Measurements from ENCODE around the gene CLGN.
"Not testable (repeated sequence)": the region's sequence is repeated elsewhere in the genome, so short reads cannot be mapped to it uniquely, and the experiment has no call there.

CLGN gene

DNA sequence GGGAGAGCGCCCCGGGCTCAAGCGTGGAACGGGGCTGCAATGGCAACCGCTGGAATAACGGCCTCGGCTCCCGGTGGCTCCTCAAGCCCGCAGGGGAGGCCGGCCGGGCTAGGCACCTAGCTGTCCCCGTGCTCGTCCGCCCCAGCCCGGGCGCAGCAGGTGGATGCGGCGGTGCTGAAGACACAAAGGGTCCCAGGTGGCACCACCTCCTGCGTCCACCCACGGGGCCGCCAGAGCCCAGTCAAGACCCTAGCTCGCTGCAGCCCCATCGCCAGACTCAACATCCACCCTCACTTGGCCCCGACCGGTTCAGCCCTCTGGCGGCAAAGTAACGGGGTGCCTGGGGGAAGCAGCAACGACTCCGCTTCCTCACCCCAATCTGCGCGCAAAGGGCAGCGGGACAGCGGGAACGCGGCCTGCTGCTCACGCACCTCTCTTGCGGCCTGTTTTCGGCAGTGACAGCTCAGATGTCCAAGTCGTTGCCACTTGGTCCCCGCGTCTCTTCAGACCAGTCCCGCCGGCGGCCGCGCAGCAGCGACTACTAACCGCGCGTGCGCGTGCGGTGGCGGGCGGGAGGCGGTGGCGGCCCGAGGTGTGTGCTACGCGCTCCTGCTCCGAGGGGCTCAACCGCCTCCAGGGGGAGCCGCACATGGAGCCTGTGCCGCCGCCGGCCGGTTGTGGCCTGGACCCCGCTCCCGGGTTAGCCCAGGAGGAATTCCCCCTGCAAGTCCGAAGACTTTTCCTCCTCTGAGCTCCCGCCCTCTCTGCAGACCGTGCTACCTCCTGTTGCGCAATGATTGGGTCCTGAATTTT is at the start of gene CLGN:
TSS of gene CLGN (minus strand) at position 543 of the 813 bp plus-strand sequence. CDS start 14,570 bp downstream, outside the sequence.
- peak; percentile 9 to 17 for DNase-seq

GRCh38 chr4:140472156-140472555 is 44.7 kb upstream of the CLGN start:
- DNase-seq: no peak

DNA sequence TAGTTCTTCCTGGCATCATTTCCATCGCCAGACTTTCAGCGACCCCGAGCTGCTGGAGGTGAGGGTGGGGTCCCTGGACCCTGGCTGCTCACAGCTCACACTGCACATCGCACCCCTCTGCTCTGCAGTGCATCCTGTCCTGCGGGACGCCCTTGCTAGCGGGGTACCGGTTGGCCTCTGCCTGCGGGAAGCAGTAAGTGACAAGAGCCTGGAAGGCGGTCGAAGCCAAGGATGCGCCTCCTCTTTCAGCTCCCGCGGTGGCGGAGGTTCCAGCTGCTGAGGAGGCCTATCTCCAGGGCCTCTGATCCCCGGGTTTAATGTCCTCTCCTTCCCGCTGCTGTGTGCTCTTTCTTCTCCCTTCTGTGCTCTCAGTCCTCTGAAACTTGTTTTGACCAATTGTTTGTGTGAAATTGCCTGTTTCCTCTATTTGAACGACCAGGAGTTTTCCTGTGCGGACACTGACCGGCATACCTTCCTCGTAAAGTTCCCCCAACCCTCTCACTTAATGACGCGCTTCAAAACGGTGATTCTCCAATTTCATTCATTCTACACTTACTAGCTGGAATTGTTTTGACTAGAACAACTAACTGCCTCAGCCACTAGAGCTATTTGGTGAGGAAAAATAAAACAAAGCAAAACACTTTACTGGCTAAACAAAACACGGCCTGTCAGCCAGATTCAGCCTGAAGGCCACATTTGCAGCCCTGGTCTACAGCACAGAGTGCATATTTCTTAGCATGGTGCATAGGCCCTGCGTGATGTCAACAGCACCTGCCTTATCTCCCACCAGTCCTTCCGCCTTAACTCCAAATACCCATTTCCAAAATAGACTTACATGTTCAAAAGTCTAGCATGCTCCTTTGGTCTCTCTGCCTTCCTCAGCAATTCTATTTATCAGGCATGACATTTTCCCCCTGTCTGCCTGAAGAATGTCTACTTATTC is 42.6 kb upstream of the CLGN start:
- DNase-seq: no peak

DNA sequence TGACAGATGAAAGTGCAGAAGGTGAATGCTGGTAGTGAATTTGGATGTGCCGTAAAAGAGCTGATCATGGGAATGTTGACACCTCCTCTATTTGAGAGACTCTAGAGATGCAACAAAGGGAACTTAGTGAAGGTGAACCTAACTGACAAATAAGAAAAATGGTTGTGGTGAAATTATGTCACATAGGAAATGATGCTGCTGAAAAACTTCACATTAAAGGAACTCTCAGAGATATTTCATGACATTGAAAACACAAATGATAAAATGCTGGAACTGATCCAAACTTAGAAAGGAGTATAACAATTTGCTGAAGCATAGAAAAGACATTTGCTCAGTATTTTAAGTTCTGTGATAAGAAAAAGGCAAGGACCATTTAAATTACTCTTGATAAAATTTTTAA is 38.7 kb upstream of the CLGN start:
- no peak for DNase-seq

- DNase-seq: no peak
Measured at GRCh38 chr4:140463614-140464013, 36.2 kb upstream of the CLGN start.

DNA sequence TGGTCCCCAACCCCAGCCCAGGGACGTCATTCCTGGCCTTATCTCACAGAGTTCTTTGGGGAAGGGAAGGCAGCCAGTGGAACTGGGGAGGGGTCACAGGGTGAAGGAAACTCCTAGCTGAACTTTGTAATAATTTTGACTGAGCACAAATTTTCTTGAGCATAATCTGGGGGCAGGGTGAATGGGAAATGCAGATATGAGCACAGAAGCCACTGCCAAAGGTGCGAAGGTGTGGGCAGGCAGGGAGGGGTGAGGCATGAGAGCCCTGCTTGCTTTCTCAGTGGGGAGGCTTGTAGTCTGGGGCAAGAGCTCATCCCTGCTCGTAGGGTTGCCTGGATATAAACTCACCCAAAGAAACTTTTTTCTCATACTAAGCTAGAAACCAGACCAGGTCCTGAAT is 35.7 kb upstream of the CLGN start:
- DNase-seq: no peak

- DNase-seq: no peak
Measured at GRCh38 chr4:140450352-140450751, 22.9 kb upstream of the CLGN start.

DNA sequence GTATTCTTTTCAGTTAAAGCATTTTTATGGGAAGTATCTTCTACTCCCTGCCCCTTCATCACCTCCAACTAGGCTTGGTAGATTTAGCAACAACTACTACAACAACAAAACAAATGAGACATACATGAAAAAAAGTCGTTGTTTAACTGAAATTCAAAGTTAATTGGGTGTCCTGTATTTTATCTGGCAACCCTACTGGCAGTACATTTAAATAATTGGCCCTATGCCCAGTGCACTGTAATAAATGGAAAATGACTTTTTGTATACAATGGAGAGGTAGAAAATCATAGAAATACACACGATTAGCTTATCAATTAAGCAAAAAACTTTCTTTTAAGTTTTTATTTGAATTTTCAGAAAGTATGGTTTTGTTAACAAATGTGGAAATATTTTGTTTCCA is 21.4 kb upstream of the CLGN start:
- no peak for DNase-seq

GRCh38 chr4:140448162-140448561 is 20.7 kb upstream of the CLGN start:
- DNase-seq: no peak

- not testable (repeated sequence) for DNase-seq
Measured at GRCh38 chr4:140444347-140444746, 16.9 kb upstream of the CLGN start.

DNA sequence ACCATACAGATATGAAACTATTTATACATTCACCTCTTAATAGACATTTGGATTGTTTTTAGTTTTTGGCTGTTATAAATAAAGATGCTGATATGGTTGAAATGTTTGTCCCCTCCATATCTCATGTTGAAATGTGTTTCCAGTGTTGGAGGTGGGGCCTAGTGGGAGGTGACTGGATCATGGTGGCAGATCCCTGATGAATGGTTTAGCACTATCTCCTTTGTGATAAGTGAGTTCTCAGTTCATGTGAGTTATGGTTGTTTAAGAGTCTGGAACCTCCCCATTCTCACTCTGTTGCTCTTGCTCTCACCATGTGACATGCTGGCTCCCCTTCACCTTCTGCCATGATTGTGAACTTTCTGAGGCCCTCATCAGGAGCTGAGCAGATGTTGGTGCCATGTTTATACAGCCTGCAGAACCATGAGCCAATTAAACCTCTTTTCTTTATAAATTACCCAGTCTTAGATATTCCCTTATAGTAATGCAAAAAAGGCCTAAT is 12.2 kb upstream of the CLGN start:
- DNase-seq: no peak

DNA sequence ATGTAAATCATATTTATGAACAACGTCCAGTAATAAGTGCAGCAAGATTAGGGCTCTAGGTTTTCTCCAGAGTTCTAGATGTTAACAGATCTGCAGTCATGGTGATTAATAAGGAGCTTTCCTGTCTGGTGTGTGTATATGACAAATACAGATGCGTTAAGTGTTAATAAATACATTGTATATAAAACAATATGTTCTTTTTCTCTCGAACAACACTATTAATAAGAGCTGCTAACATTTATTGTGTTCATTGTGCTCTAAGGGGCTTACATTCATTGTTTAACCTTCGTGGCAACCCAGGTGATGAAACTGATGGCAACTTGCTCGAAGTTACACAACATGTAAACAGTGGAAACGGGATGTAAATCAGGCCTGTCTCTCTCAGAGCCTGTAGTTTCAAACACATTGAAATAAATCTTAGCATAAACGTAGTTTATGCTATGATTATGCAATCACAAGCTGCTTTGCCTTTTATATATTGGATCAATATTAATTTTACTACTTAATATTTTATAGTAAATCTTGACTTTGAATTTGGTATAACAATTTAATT is 547 bp upstream of the CLGN start:
- no peak for DNase-seq

DNA sequence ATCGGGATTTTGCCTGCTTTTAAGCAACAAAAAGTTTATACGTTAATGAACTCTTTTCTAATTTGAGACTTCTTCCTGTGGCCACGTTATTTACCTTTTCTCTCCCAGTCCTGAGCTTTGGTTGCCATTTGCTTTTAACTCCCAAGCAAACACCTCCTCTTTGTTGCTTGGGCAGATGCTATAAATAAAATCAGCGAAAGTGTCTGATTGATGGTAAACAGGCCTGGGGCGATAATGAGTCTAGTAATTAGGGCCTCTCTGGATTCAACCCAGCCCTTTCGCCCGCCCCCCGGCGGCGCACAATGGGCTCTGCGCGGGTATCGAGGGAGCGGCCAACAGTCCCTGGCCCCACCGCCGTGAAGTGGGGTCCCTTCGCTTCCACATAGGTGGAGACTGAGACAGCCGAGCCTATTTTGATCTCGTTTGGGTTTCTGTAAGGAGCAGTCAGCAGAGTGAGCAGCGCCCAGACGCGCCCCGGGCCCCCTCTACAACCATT is 790 bp downstream of the CLGN start:
- DNase-seq: no peak

GRCh38 chr4:140423106-140423505 is 4.3 kb downstream of the CLGN start:
- DNase-seq: no peak

- not testable (repeated sequence) for DNase-seq
Measured at GRCh38 chr4:140413130-140413969, 14.1 kb downstream of the CLGN start.

DNA sequence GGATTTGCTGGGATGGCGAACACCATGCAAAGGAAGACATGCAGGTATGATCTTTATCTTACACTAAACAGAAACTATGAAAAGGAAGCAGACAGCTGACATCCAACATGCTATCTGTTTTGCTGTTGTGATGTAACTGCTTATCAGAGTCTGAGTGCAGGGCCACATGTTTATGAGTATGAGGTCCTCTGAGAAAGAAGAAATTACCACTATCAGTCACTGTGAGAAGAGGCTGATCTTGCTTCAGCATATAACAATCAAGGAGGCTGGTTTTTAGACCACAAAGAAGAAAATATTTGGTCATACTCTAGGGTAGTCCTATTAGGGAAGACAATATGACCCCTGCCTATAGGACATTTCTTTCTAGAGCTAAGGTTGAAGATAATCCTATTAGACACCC is 18.5 kb downstream of the CLGN start:
- DNase-seq: no peak

GRCh38 chr4:140406292-140406691 is 21.2 kb downstream of the CLGN start:
- no peak for DNase-seq

- no peak for DNase-seq
Measured at GRCh38 chr4:140400111-140400510, 27.3 kb downstream of the CLGN start.

DNA sequence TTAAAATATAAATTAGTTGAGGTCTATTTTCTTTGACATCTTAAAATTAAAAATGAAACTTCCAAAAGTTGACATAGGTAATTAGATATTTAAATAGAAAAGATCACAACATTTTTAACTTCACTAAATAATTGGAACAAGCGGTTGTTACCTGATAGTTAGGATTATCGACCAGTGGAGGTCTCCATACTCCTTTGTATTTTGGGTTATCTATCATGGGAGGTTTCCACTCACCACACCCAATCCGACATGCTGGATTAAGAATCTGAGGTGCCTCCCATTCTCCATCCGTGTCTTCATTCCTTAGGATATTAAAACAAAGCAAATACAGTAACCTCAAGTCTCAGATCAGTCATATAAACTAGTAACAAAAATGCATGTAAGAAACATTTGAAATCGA is 31.8 kb downstream of the CLGN start:
- no peak for DNase-seq

DNA sequence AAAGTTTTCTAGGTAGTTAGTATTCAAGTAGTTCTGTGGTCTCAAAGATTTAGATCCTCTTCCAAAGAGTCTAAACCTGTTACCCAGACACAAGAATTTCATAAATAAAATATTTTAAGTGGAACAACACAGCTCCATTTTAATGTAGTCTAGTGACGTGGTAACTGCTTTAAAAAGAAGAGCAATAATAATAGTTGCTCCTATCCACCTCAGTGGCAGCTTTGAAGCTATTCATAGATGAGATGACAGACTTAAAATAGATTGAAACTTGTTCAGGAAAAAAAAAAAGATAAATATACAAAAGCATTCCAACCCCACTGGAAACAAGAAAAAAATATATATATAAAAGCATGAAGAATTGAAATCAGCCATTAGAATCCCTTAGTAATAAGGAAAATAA is 39.4 kb downstream of the CLGN start:
- DNase-seq: no peak

DNA sequence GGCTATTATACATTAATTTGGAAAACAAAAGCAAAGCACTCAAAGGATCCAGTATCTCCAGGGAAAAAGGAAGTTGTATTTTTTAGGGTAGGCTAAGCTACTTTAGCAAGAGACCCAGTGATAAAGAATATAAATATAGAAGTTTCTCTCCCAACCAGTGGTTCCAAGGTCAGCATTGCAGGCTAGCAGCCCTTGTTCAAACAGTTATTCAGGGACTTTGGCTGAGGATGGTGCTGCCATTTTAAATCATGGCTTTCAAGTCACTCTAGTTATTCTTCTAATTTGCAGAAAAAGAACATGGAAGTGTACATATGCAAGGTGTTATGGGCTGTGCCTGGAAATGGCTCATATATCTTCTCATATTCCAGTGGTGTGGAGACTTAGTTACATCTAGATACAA is 44.7 kb downstream of the CLGN start:
- no peak for DNase-seq

GRCh38 chr4:140374130-140374477 is 53.3 kb downstream of the CLGN start:
- no peak for DNase-seq
